ENCODE measurements around the gene SLCO2B1.

DNA sequence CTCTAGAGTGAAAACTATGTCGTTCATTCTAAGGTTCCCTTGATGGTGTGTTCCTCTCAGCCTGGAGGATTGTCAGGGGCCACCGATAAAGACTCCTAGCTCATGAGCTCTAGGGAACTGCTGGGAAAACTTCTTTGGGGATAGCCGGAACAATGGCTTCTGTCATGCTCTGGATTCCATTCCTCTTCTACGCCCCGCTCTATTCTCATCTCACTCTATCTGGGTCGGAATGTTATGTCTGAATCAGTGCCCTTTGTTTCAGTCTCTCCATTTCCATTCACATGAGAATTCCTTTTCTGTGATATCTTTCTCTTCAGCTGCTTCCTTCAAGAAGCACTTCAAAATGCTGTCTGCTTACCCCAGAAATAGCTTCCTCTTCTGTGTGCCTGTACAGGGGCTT lies 16.9 kb upstream of the SLCO2B1 start:
- TF ChIP-seq, protein P1, sequence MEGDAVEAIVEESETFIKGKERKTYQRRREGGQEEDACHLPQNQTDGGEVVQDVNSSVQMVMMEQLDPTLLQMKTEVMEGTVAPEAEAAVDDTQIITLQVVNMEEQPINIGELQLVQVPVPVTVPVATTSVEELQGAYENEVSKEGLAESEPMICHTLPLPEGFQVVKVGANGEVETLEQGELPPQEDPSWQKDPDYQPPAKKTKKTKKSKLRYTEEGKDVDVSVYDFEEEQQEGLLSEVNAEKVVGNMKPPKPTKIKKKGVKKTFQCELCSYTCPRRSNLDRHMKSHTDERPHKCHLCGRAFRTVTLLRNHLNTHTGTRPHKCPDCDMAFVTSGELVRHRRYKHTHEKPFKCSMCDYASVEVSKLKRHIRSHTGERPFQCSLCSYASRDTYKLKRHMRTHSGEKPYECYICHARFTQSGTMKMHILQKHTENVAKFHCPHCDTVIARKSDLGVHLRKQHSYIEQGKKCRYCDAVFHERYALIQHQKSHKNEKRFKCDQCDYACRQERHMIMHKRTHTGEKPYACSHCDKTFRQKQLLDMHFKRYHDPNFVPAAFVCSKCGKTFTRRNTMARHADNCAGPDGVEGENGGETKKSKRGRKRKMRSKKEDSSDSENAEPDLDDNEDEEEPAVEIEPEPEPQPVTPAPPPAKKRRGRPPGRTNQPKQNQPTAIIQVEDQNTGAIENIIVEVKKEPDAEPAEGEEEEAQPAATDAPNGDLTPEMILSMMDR (IDR thresholded peaks at IDR 0.05 in 4 of 5, conservative IDR thresholded peaks at IDR 0.05 in 1 of 5): no peak
- TF ChIP-seq POLR2A (IDR thresholded peaks at IDR 0.05): no peak

Measured in gastrocnemius medialis (tissue), 4 donors.